Tibial artery (tissue), 4 donors: ENCODE data around the gene TP53.

Experiments
- DNase-seq, 2 donors: peaks; one replicate each; pipeline ENCODE4 v3.0.0-alpha.2; 2019
- H3K27ac ChIP-seq, 2 donors: fragments of 200-600 bp; sonication (generic) in 1 of 2; 1 replicate in 1 of 2; 2 replicates in 1 of 2; pipeline ENCODE4 v1.5.1; 2018 to 2019; ENCODE audit warnings: mild to moderate bottlenecking in 1 of 2
- H3K27me3 ChIP-seq, 2 donors: fragments of 200-600 bp; sonication (generic) in 1 of 2; one replicate each; pipeline versions ENCODE4 v1.5.1 to v1.6.0; 2016 to 2019
- H3K36me3 ChIP-seq, 3 donors: fragments of 200-600 bp; sonication (generic) in 2 of 3; one replicate each; pipeline ENCODE4 v1.5.1; 2016 to 2019; ENCODE audit warnings: mild to moderate bottlenecking in 2 of 3
- H3K4me1 ChIP-seq, 4 donors: fragments of 200-600 bp; sonication (generic) in 2 of 4; 1 replicate in 3 of 4; 2 replicates in 1 of 4; pipeline ENCODE4 v1.5.1; 2016 to 2019
- H3K4me3 ChIP-seq, 2 donors: fragments of 200-600 bp; sonication (generic) in 1 of 2; 1 replicate in 1 of 2; 2 replicates in 1 of 2; pipeline ENCODE4 v1.5.1; 2018 to 2019; ENCODE audit warnings: mild to moderate bottlenecking in 2 of 2
- H3K9me3 ChIP-seq, 3 donors: fragments of 200-600 bp; sonication (generic) in 1 of 3; one replicate each; pipeline ENCODE4 v1.5.1; 2016 to 2019
- CTCF ChIP-seq, 2 experiments: fragments of 200-600 bp in 1 of 2; fragments of 450-650 bp in 1 of 2; IDR thresholded peaks; one replicate each; pipeline ENCODE4 v1.5.1; 2017 to 2019; ENCODE audit warnings: antibody characterized with exemption in 2 of 2, mild to moderate bottlenecking in 1 of 2, moderate library complexity in 1 of 2
- intact Hi-C: fragments of 100-400 bp; cut with DNase I; formaldehyde crosslinking; loops from one replicate; pipeline ENCODE4 v1.15.0; 2023; ENCODE audit warnings: low total_unique reads

The TP53 gene

DNA sequence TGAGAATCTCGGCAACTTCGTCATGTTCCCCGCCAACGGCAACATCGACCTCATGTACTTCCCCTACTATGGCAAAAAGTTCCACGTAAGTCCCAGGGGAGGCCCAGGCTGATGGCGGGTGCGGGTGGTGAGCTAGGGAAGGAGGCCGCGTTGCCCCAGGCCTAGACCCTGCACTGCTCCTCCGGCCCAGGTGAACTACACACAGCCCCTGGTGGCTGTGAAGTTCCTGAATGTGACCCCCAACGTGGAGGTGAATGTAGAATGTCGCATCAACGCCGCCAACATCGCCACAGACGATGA, 31.8 kb downstream of the TP53 start:
- H3K4me3 ChIP-seq: no peak overlapping the region
- peaks cover 0 to 29% of the 10 kb centered on the region in 2 donors for H3K27me3 ChIP-seq
- no peaks in the 10 kb centered on the region for H3K36me3 ChIP-seq
- DNase-seq: no peak
- no peaks in the 10 kb centered on the region for H3K9me3 ChIP-seq
- no peak for TF ChIP-seq CTCF (IDR thresholded peaks at IDR 0.05)
- intact Hi-C loops: no loop called here
- H3K27ac ChIP-seq: no peak overlapping the region
- peaks cover 0 to 25% (median 19%) of the 10 kb centered on the region in 4 donors for H3K4me1 ChIP-seq

- Histone ChIP-seq H3K27ac (no peak overlapping the region), H3K36me3 (no peaks in the 10 kb centered on the region), H3K27me3 (peaks cover 0 to 34% of the 10 kb centered on the region in 2 donors), H3K9me3 (no peaks in the 10 kb centered on the region), H3K4me3 (no peak overlapping the region), H3K4me1 (peaks cover 0 to 30% (median 23%) of the 10 kb centered on the region in 4 donors)
- TF ChIP-seq CTCF (IDR thresholded peaks at IDR 0.05): no peak
- no peak for DNase-seq
- intact Hi-C loops: no loop called here
These were observed 32.3 kb downstream of the TP53 start for GRCh38 chr17:7654832-7655540.

DNA sequence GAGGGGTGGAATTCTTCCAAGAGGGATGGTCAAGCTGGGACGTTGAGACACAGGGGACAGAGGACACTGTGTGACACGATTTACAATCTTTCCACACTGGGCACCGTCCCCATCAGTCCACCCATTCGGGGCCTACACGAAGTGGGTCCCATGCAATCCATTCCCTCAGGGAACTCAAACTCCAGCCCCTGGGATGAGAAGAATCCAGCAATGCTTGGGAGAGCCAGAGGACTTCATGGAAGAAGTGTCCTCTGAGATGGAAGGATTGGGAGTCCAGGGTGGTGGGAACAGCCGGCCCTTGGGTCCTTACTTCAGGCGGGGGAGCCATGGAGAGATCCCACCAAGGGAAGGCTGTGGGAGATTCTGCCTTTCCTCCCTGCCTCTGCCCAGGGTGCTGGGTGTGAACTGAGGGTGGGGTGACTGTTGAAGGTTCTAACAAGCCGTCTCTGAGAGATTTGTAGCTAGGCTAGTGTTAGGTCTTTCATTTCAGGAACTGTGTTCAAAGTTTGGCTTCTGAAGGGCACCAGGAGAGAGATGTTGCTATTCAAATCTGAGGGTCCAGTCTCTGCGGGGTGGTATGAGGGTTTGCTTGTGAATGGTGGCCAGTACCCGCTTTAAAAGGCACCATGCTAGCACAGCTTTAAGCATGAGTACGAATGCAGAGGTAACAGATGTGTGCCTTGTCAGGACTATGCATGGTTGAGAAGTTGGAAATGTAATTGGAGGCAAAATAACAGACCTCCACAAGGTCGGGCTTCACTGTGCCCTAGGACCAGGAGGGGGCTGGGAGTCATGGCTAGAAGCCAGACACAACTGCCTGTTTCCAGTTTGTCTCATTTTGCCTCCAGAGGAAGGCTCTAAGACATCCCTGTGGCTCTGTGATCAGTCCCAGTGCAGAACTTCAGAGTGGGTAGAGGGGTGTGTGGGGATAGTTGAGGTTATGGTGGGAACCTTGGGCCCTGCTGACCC, 34.6 kb downstream of the TP53 start:
- DNase-seq: no peak
- Histone ChIP-seq H3K27ac (no peak overlapping the region), H3K36me3 (no peaks in the 10 kb centered on the region), H3K4me3 (no peak overlapping the region), H3K9me3 (no peaks in the 10 kb centered on the region), H3K4me1 (peaks cover 0 to 32% (median 24%) of the 10 kb centered on the region in 4 donors), H3K27me3 (peaks cover 0 to 52% of the 10 kb centered on the region in 2 donors)
- no peak for TF ChIP-seq CTCF (IDR thresholded peaks at IDR 0.05)
- intact Hi-C loops: no loop called here

DNA sequence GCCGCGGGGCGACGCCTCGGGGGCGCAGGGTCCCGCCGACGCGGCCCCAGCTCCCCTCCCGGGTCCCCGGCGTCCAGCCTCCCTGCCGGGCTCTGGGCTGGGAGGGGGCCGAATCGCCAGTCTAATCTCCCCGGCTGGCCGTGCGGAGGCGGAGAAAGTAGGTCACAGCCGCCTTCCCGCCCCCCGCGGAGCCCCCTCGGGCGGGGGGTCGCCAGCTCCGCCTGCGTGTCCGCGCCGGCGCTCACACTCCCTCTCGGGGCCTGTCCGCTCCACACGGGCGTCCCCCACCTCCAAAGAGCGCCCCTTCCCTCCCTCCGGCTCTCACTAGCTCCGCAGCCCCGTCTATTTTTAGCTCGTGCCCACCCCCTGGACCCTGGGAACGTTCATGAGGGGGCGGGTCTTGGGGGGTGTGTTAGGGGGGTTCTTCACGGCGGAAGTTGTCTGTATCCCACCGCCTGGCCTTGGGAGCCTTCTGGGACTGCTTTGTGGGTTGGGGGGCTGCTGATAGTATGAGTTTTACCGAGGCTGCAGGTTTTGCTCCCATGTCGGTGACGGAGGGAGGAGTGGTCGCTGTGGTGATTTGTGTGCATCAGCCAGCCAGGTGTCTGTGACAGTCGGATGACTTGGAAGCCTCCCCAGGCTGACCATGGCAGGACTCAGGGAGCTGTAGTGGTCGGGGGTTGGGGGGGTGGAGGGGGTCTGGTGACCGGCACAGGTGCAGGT, 35.5 kb downstream of the TP53 start:
- intact Hi-C loops: no loop called here
- no peaks in the 10 kb centered on the region for H3K36me3 ChIP-seq
- no peak overlapping the region for H3K27ac ChIP-seq
- peaks cover 0 to 25% (median 21%) of the 10 kb centered on the region in 4 donors for H3K4me1 ChIP-seq
- peak overlapping the region; percentile 12 to 48 for H3K4me3 ChIP-seq
- no peaks in the 10 kb centered on the region for H3K9me3 ChIP-seq
- TF ChIP-seq CTCF (IDR thresholded peaks at IDR 0.05): no peak
- H3K27me3 ChIP-seq: peaks cover 0 to 56% of the 10 kb centered on the region in 2 donors
- DNase-seq: no peak

DNA sequence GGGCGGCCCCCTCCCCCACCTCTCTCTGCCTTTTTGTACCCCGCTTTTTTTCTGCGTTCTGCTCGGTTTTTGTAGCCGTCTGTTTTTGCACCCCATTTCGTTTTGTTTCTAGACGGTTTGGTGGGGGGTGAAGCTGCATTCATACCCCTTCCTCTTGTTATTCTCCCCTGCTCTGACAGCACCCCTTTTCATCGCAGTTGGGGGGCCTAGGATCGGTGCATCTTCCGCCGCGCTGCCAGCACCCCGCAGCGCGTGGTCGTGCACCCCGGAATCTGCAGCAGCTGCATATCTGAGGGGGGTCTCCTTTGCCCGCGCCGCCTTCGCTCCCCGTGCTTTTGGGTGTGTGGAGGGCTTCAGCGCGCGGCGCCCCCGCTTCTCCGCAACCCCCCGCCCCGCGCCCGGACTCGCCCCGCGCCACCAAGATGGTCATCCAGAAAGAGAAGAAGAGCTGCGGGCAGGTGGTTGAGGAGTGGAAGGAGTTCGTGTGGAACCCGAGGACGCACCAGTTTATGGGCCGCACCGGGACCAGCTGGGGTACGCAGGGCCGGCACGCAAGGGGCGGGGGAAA, 36.1 kb downstream of the TP53 start:
- Histone ChIP-seq H3K27me3 (peaks cover 0 to 62% of the 10 kb centered on the region in 2 donors), H3K9me3 (no peaks in the 10 kb centered on the region), H3K27ac (no peak overlapping the region), H3K36me3 (no peaks in the 10 kb centered on the region), H3K4me1 (peaks cover 0 to 23% (median 20%) of the 10 kb centered on the region in 4 donors), H3K4me3 (peak overlapping the region; percentile 12 to 48)
- no peak for DNase-seq
- intact Hi-C loops: no loop called here
- TF ChIP-seq CTCF (IDR thresholded peaks at IDR 0.05): no peak
